HCT116 (cell line): ENCODE results near the gene DOK7. TPM values are rescaled to one million over a fixed set of nuclear protein-coding genes. Genes with fewer than 3 reads are reported as not detected.

ENCODE experiments used
- ATAC-seq: fragments of 200-7000 bp; cut with Tn5 transposase; 2 replicates; pipeline ENCODE4 v1.9.1; 2020; ENCODE audit warnings: mild to moderate bottlenecking, moderate library complexity
- BruUV-seq: library from RNA; stranded (reverse); fragments of 400-500 nt; replicated peaks from 2 replicates; lab custom pipeline; 2021; lab: Mats Ljungman, UMichigan
- CTCF ChIA-PET: fragments of 300-600 bp; sonication (Branson Sonifier 250); formaldehyde crosslinking; loops from one replicate; lab custom pipeline; 2021; ENCODE audit warnings: antibody characterized with exemption; lab: Charles Lee
- POLR2A ChIA-PET: fragments of 300-600, 350-600 bp; sonication (Branson Sonifier 250); formaldehyde crosslinking; loops from one replicate; lab custom pipeline; 2021; ENCODE audit warnings: antibody characterized with exemption; lab: Charles Lee
- RAD21 ChIA-PET, 2 experiments: fragments of 300-600 bp; sonication (Branson Sonifier 250); formaldehyde crosslinking; loops; one replicate each; lab custom pipeline; 2023; ENCODE audit warnings: low total read pairs in 2 of 2; ENCODE audit not compliant: uncharacterized antibody in 2 of 2, unreplicated experiment in 2 of 2, low non-redundant PET in 1 of 2; lab: Charles Lee
- DNase-seq: peaks from one replicate; pipeline ENCODE4 v3.0.0-alpha.2; 2010; ENCODE audit warnings: low read depth, low spot score
- H2AFZ ChIP-seq: fragments of 200-600 bp; shearing (Covaris generic), sonication (generic); 2 replicates; pipeline ENCODE4 v1.6.1; 2017; ENCODE audit warnings: low read depth, mixed run types, mixed read lengths, antibody characterized with exemption, low read length; ENCODE audit not compliant: poor library complexity, severe bottlenecking
- H3K27ac ChIP-seq: 2 replicates; pipeline ENCODE4 v1.5.1; 2012; ENCODE audit warnings: low read depth, low read length
- H3K27me3 ChIP-seq: fragments of 200-600 bp; sonication (generic); 2 replicates; pipeline ENCODE4 v1.6.1; 2016; ENCODE audit warnings: mixed run types, low read length, mixed read lengths; ENCODE audit not compliant: insufficient read depth
- H3K36me3 ChIP-seq, 2 experiments: fragments of 200-500 bp in 1 of 2; fragments of 200-600 bp in 1 of 2; sonication (Bioruptor generic) in 1 of 2; sonication (generic) in 1 of 2; 2 replicates each; pipeline versions ENCODE4 v1.5.1 to v1.6.1; 2014 to 2016; ENCODE audit warnings: low read length in 2 of 2, inconsistent platforms in 1 of 2, mixed read lengths in 1 of 2, mixed run types in 1 of 2; ENCODE audit not compliant: insufficient read depth in 2 of 2, control insufficient read depth in 1 of 2
- H3K4me1 ChIP-seq, 2 experiments: fragments of 200-600 bp in 1 of 2; sonication (generic) in 1 of 2; 2 replicates each; pipeline versions ENCODE4 v1.5.1 to v1.6.1; 2012 to 2017; ENCODE audit warnings: low read length in 2 of 2, inconsistent platforms in 1 of 2, mild to moderate bottlenecking in 1 of 2, mixed read lengths in 1 of 2, mixed run types in 1 of 2, moderate library complexity in 1 of 2; ENCODE audit not compliant: insufficient read depth in 2 of 2, control insufficient read depth in 1 of 2
- H3K4me2 ChIP-seq: fragments of 200-600 bp; sonication (generic); 2 replicates; pipeline ENCODE4 v1.6.1; 2017; ENCODE audit warnings: mixed run types, low read length, mixed read lengths
- H3K4me3 ChIP-seq, 2 experiments: fragments of 200-600 bp in 1 of 2; sonication (generic) in 1 of 2; replicated peaks in 1 of 2; 2 replicates each; pipeline ENCODE4 v1.5.1; 2011 to 2016; ENCODE audit warnings: low read length in 2 of 2, control low read depth in 1 of 2, low read depth in 1 of 2, mild to moderate bottlenecking in 1 of 2, mixed read lengths in 1 of 2, mixed run types in 1 of 2
- H3K79me2 ChIP-seq: fragments of 200-600 bp; sonication (generic); 2 replicates; pipeline ENCODE4 v1.6.1; 2017; ENCODE audit warnings: mild to moderate bottlenecking, mixed run types, low read length, moderate library complexity, mixed read lengths; ENCODE audit not compliant: insufficient read depth
- H3K9ac ChIP-seq: fragments of 200-600 bp; sonication (generic); 2 replicates; pipeline ENCODE4 v1.6.1; 2016; ENCODE audit warnings: low read length, mixed read lengths
- H3K9me2 ChIP-seq: fragments of 200-600 bp; sonication (generic), shearing (Covaris generic); 2 replicates; pipeline ENCODE4 v1.6.1; 2017; ENCODE audit warnings: mixed run types, mild to moderate bottlenecking, moderate library complexity; ENCODE audit not compliant: insufficient read depth
- H3K9me3 ChIP-seq, 2 experiments: fragments of 200-500 bp in 1 of 2; fragments of 200-600 bp in 1 of 2; sonication (Bioruptor generic) in 1 of 2; sonication (generic) in 1 of 2; 2 replicates each; pipeline ENCODE4 v1.6.1; 2014 to 2017; ENCODE audit warnings: low read length in 2 of 2, mixed read lengths in 2 of 2, inconsistent platforms in 1 of 2, low read depth in 1 of 2, mild to moderate bottlenecking in 1 of 2, mixed run types in 1 of 2, moderate library complexity in 1 of 2; ENCODE audit not compliant: control insufficient read depth in 1 of 2, insufficient read depth in 1 of 2
- H4K20me1 ChIP-seq: fragments of 200-600 bp; sonication (generic), shearing (Covaris generic); 2 replicates; pipeline ENCODE4 v1.6.1; 2017; ENCODE audit warnings: mixed run types, mild to moderate bottlenecking, moderate library complexity; ENCODE audit not compliant: insufficient read depth
- CEBPB ChIP-seq: IDR thresholded peaks from 2 replicates; pipeline ENCODE4 v1.6.1; 2012; ENCODE audit warnings: low read depth
- EGR1 ChIP-seq: IDR thresholded peaks from 2 replicates; pipeline ENCODE4 v1.6.1; 2012; ENCODE audit warnings: low read depth
- ELF1 ChIP-seq: IDR thresholded peaks from 2 replicates; pipeline ENCODE4 v1.6.1; 2012; ENCODE audit warnings: low read depth, borderline replicate concordance
- FOSL1 ChIP-seq: IDR thresholded peaks from 2 replicates; pipeline ENCODE4 v1.6.1; 2012; ENCODE audit warnings: low read depth
- MAX ChIP-seq: IDR thresholded peaks from 2 replicates; pipeline ENCODE4 v1.6.1; 2012
- POLR2A ChIP-seq: IDR thresholded peaks from 2 replicates; pipeline ENCODE4 v1.7.0; 2011; ENCODE audit warnings: borderline replicate concordance; ENCODE audit not compliant: insufficient read depth, insufficient read length; ENCODE audit errors: extremely low read depth
- SRF ChIP-seq: IDR thresholded peaks from 2 replicates; pipeline ENCODE4 v1.6.1; 2012; ENCODE audit warnings: low read depth
- intact Hi-C: fragments of 100-400 bp; cut with micrococcal nuclease; formaldehyde crosslinking; loops from 2 replicates; pipeline ENCODE4 v1.10.0; 2022
- total RNA-seq: library from RNA; stranded (reverse); gene quantifications from one replicate; pipeline ENCODE4 v1.2.1, GENCODE V29; 2021; ENCODE audit not compliant: unreplicated experiment

DOK7 gene
- total RNA-seq, 1 experiment from 2014 or later = 2.4 TPM

- ATAC-seq (no peak), DNase-seq (no peak)
- BruUV-seq = no TSS peak
- intact Hi-C loops = no loop called here
- H3K4me1 ChIP-seq = no peaks in the 10 kb centered on the region
- H3K4me3 ChIP-seq = no peak overlapping the region
- H3K27me3 ChIP-seq = no peaks in the 10 kb centered on the region
- ChIA-PET POLR2A (no interaction called here), CTCF (no interaction called here), RAD21 (no interaction called here)
- H3K9me2 ChIP-seq = no peaks in the 10 kb centered on the region
- no peak for TF ChIP-seq CEBPB
- no peak for TF ChIP-seq EGR1
- H3K9me3 ChIP-seq = no peaks in the 10 kb centered on the region
- H2AFZ ChIP-seq = no peak overlapping the region
- no peak overlapping the region for H3K4me2 ChIP-seq
- no peak overlapping the region for H3K9ac ChIP-seq
- H3K79me2 ChIP-seq = no peaks in the 10 kb centered on the region
- H3K27ac ChIP-seq = no peak overlapping the region
- no peaks in the 10 kb centered on the region for H4K20me1 ChIP-seq
- no peaks in the 10 kb centered on the region for H3K36me3 ChIP-seq
Measured at GRCh38 chr4:3421470-3421869, 41.6 kb upstream of the DOK7 start.

GRCh38 chr4:3422241-3422801, 40.8 kb upstream of the DOK7 start:
- no peak overlapping the region for H2AFZ ChIP-seq
- ATAC-seq = no peak
- no peaks in the 10 kb centered on the region for H3K36me3 ChIP-seq
- H3K9ac ChIP-seq = no peak overlapping the region
- no peaks in the 10 kb centered on the region for H3K9me2 ChIP-seq
- H3K4me1 ChIP-seq = no peaks in the 10 kb centered on the region
- no peak overlapping the region for H3K4me2 ChIP-seq
- no peaks in the 10 kb centered on the region for H3K79me2 ChIP-seq
- CTCF ChIA-PET = no interaction called here
- no peak overlapping the region for H3K27ac ChIP-seq
- intact Hi-C loops = no loop called here
- H4K20me1 ChIP-seq = no peaks in the 10 kb centered on the region
- no TSS peak for BruUV-seq
- H3K9me3 ChIP-seq = no peaks in the 10 kb centered on the region
- TF ChIP-seq ELF1 (no peak), POLR2A (no peak), MAX (no peak), FOSL1 (no peak), EGR1 (no peak), SRF (no peak)
- no peaks in the 10 kb centered on the region for H3K27me3 ChIP-seq
- H3K4me3 ChIP-seq = no peak overlapping the region
- POLR2A ChIA-PET = no interaction called here
- DNase-seq = no peak
- RAD21 ChIA-PET = no interaction called here
